Measurements from ENCODE around the gene XYLT1.
"Not testable (repeated sequence)": the region's sequence is repeated elsewhere in the genome, so short reads cannot be mapped to it uniquely, and the experiment has no call there.

XYLT1 gene

GRCh38 chr16:17423221-17423620 is 47.5 kb downstream of the XYLT1 start:
- no peak for DNase-seq

- DNase-seq: no peak
These were observed 49.9 kb downstream of the XYLT1 start for GRCh38 chr16:17420816-17421215.

GRCh38 chr16:17419266-17419665 is 51.5 kb downstream of the XYLT1 start:
- no peak for DNase-seq

GRCh38 chr16:17417740-17418139 is 53.0 kb downstream of the XYLT1 start:
- DNase-seq: no peak

GRCh38 chr16:17416461-17417311 is 54.1 kb downstream of the XYLT1 start:
- no peak for DNase-seq

- DNase-seq: no peak
These were observed 55.8 kb downstream of the XYLT1 start for GRCh38 chr16:17414916-17415315.

- no peak for DNase-seq
These were observed 56.3 kb downstream of the XYLT1 start for GRCh38 chr16:17414421-17414820.

GRCh38 chr16:17413508-17413907 is 57.3 kb downstream of the XYLT1 start:
- DNase-seq: no peak

- DNase-seq: no peak
These were observed 58.0 kb downstream of the XYLT1 start for GRCh38 chr16:17412791-17413190.

GRCh38 chr16:17412221-17412620 is 58.5 kb downstream of the XYLT1 start:
- peak; percentile 37 for DNase-seq

GRCh38 chr16:17411263-17411662 is 59.5 kb downstream of the XYLT1 start:
- no peak for DNase-seq

- DNase-seq: not testable (repeated sequence)
These were observed 60.4 kb downstream of the XYLT1 start for GRCh38 chr16:17410316-17410715.

- no peak for DNase-seq
These were observed 60.9 kb downstream of the XYLT1 start for GRCh38 chr16:17409894-17410293.

- no peak for DNase-seq
These were observed 61.8 kb downstream of the XYLT1 start for GRCh38 chr16:17408955-17409441.

- no peak for DNase-seq
These were observed 62.5 kb downstream of the XYLT1 start for GRCh38 chr16:17408296-17408695.

- no peak for DNase-seq
These were observed 63.4 kb downstream of the XYLT1 start for GRCh38 chr16:17407321-17407720.

GRCh38 chr16:17404941-17405689 is 65.6 kb downstream of the XYLT1 start:
- DNase-seq: no peak

GRCh38 chr16:17403859-17404545 is 66.8 kb downstream of the XYLT1 start:
- DNase-seq: no peak

GRCh38 chr16:17403156-17403809 is 67.5 kb downstream of the XYLT1 start:
- DNase-seq: no peak

GRCh38 chr16:17397499-17397891 is 73.3 kb downstream of the XYLT1 start:
- DNase-seq: peak; percentile 47

- DNase-seq: no peak
These were observed 73.8 kb downstream of the XYLT1 start for GRCh38 chr16:17396762-17397498.

- no peak for DNase-seq
These were observed 74.8 kb downstream of the XYLT1 start for GRCh38 chr16:17395849-17396480.

Data from NCI-H82 (cell line).